NAMALWA (cell line): ENCODE measurements around the gene EYS.

ENCODE experiments used
- DNase-seq: peaks from one replicate; pipeline ENCODE4 v3.0.0-alpha.2; 2015; ENCODE audit warnings: low spot score

The EYS gene

GRCh38 chr6:65221153-65221552 is 485.9 kb downstream of the EYS start:
- no peak for DNase-seq

GRCh38 chr6:65202738-65203137 is 504.3 kb downstream of the EYS start:
- DNase-seq: no peak

GRCh38 chr6:65199683-65200082 is 507.3 kb downstream of the EYS start:
- no peak for DNase-seq

- DNase-seq: no peak
These were observed 507.9 kb downstream of the EYS start for GRCh38 chr6:65199121-65199520.

- no peak for DNase-seq
These were observed 515.6 kb downstream of the EYS start for GRCh38 chr6:65191471-65191870.

- DNase-seq: no peak
These were observed 517.7 kb downstream of the EYS start for GRCh38 chr6:65189236-65189881.

- no peak for DNase-seq
These were observed 520.2 kb downstream of the EYS start for GRCh38 chr6:65186826-65187225.

- DNase-seq: no peak
These were observed 524.3 kb downstream of the EYS start for GRCh38 chr6:65182681-65183080.

GRCh38 chr6:65170273-65170672 is 536.8 kb downstream of the EYS start:
- DNase-seq: no peak

GRCh38 chr6:65161661-65162060 is 545.4 kb downstream of the EYS start:
- no peak for DNase-seq

GRCh38 chr6:65157025-65157424 is 550.0 kb downstream of the EYS start:
- no peak for DNase-seq

GRCh38 chr6:65155083-65155482 is 551.9 kb downstream of the EYS start:
- DNase-seq: no peak

GRCh38 chr6:65149841-65150240 is 557.2 kb downstream of the EYS start:
- DNase-seq: no peak

- DNase-seq: no peak
These were observed 558.2 kb downstream of the EYS start for GRCh38 chr6:65148839-65149238.

- no peak for DNase-seq
These were observed 571.5 kb downstream of the EYS start for GRCh38 chr6:65135567-65135966.

GRCh38 chr6:65126667-65127066 is 580.4 kb downstream of the EYS start:
- DNase-seq: no peak

- DNase-seq: no peak
These were observed 583.5 kb downstream of the EYS start for GRCh38 chr6:65123521-65123920.

- no peak for DNase-seq
These were observed 589.1 kb downstream of the EYS start for GRCh38 chr6:65117817-65118409.

GRCh38 chr6:65116326-65116725 is 590.7 kb downstream of the EYS start:
- no peak for DNase-seq

GRCh38 chr6:65113581-65113980 is 593.4 kb downstream of the EYS start:
- DNase-seq: no peak

- DNase-seq: no peak
These were observed 594.6 kb downstream of the EYS start for GRCh38 chr6:65112435-65112834.

- no peak for DNase-seq
These were observed 597.0 kb downstream of the EYS start for GRCh38 chr6:65110031-65110430.

GRCh38 chr6:65098349-65098748 is 608.7 kb downstream of the EYS start:
- DNase-seq: no peak

GRCh38 chr6:65091561-65091960 is 615.5 kb downstream of the EYS start:
- no peak for DNase-seq
